Mesenchymal stem cell (in vitro differentiated cells and primary cell): ENCODE measurements around the gene CRISP3.

Experiments
- DNase-seq: peaks from one replicate; pipeline ENCODE4 v3.0.0-alpha.2; 2013
- H2AFZ ChIP-seq: one replicate; pipeline ENCODE4 v1.6.1; 2013; ENCODE audit warnings: low read depth, mild to moderate bottlenecking, control low read depth, inconsistent platforms, low read length, moderate library complexity
- H2AK5ac ChIP-seq: 2 replicates; pipeline ENCODE4 v1.6.1; 2013; ENCODE audit warnings: low read length, moderate library complexity, mild to moderate bottlenecking, inconsistent platforms; ENCODE audit not compliant: severe bottlenecking
- H2BK120ac ChIP-seq: one replicate; pipeline ENCODE4 v1.6.1; 2013; ENCODE audit warnings: low read depth, mild to moderate bottlenecking, inconsistent platforms, low read length, moderate library complexity
- H2BK12ac ChIP-seq, 2 experiments: one replicate each; pipeline ENCODE4 v1.6.1; 2013; ENCODE audit warnings: inconsistent platforms in 2 of 2, low read length in 2 of 2, mild to moderate bottlenecking in 2 of 2, moderate library complexity in 2 of 2, control low read depth in 1 of 2
- H2BK15ac ChIP-seq: one replicate; pipeline ENCODE4 v1.6.1; 2013; ENCODE audit warnings: mild to moderate bottlenecking, low read depth, inconsistent platforms; ENCODE audit not compliant: poor library complexity, severe bottlenecking
- H2BK5ac ChIP-seq: 2 replicates; pipeline ENCODE4 v1.6.1; 2013; ENCODE audit warnings: low read depth, mild to moderate bottlenecking, low read length, control low read depth, inconsistent platforms; ENCODE audit not compliant: poor library complexity, severe bottlenecking
- H3K14ac ChIP-seq, 2 experiments: one replicate each; pipeline ENCODE4 v1.6.1; 2013; ENCODE audit warnings: inconsistent platforms in 2 of 2, low read length in 2 of 2, control low read depth in 1 of 2, mild to moderate bottlenecking in 1 of 2, moderate library complexity in 1 of 2
- H3K18ac ChIP-seq, 2 experiments: one replicate each; pipeline ENCODE4 v1.6.1; 2013; ENCODE audit warnings: inconsistent platforms in 2 of 2, low read length in 2 of 2, control low read depth in 1 of 2, low read depth in 1 of 2, mild to moderate bottlenecking in 1 of 2
- H3K23ac ChIP-seq, 2 experiments: one replicate each; pipeline ENCODE4 v1.6.1; 2013; ENCODE audit warnings: inconsistent platforms in 2 of 2, low read length in 2 of 2, mild to moderate bottlenecking in 2 of 2, moderate library complexity in 2 of 2, control low read depth in 1 of 2
- H3K27ac ChIP-seq: 2 replicates; pipeline ENCODE4 v1.5.1; 2013; ENCODE audit warnings: mild to moderate bottlenecking, moderate library complexity, low read length, control low read depth, inconsistent platforms; ENCODE audit not compliant: poor library complexity, severe bottlenecking
- H3K27me3 ChIP-seq, 2 experiments: 2 replicates each; pipeline versions ENCODE4 v1.6.1 to v1.7.0; 2013; ENCODE audit warnings: low read length in 2 of 2, mild to moderate bottlenecking in 2 of 2, moderate library complexity in 2 of 2, control low read depth in 1 of 2, inconsistent platforms in 1 of 2; ENCODE audit not compliant: control insufficient read depth in 1 of 2, insufficient read depth in 1 of 2
- H3K36me3 ChIP-seq, 2 experiments: 2 replicates each; pipeline versions ENCODE4 v1.6.1 to v1.7.0; 2013; ENCODE audit warnings: low read length in 2 of 2, control low read depth in 1 of 2, inconsistent platforms in 1 of 2, low read depth in 1 of 2, mild to moderate bottlenecking in 1 of 2; ENCODE audit not compliant: insufficient read depth in 2 of 2, control insufficient read depth in 1 of 2
- H3K4ac ChIP-seq, 2 experiments: one replicate each; pipeline ENCODE4 v1.6.1; 2013; ENCODE audit warnings: inconsistent platforms in 2 of 2, low read length in 2 of 2, mild to moderate bottlenecking in 2 of 2, moderate library complexity in 2 of 2, control low read depth in 1 of 2, low read depth in 1 of 2
- H3K4me1 ChIP-seq: 2 replicates; pipeline ENCODE4 v1.6.1; 2013; ENCODE audit warnings: low read depth, low read length, control low read depth; ENCODE audit not compliant: control insufficient read depth, insufficient read depth
- H3K4me2 ChIP-seq: 2 replicates; pipeline ENCODE4 v1.6.1; 2013; ENCODE audit warnings: low read length, mild to moderate bottlenecking, inconsistent platforms; ENCODE audit not compliant: poor library complexity, severe bottlenecking
- H3K4me3 ChIP-seq, 2 experiments: 2 replicates each; pipeline versions ENCODE4 v1.5.1 to v1.7.0; 2013; ENCODE audit warnings: low read length in 2 of 2, mild to moderate bottlenecking in 2 of 2, control low read depth in 1 of 2, low read depth in 1 of 2; ENCODE audit not compliant: insufficient read depth in 1 of 2
- H3K79me1 ChIP-seq: replicated peaks from 2 replicates; pipeline ENCODE4 v1.6.1; 2013; ENCODE audit warnings: mild to moderate bottlenecking, control low read depth, low read length, inconsistent platforms; ENCODE audit not compliant: poor library complexity, severe bottlenecking
- H3K9ac ChIP-seq: 2 replicates; pipeline ENCODE4 v1.7.0; 2013; ENCODE audit warnings: mild to moderate bottlenecking, low read length, moderate library complexity
- H3K9me3 ChIP-seq: 2 replicates; pipeline ENCODE4 v1.7.0; 2013; ENCODE audit warnings: mild to moderate bottlenecking, low read length; ENCODE audit not compliant: control insufficient read depth
- H4K8ac ChIP-seq: one replicate; pipeline ENCODE4 v1.6.1; 2013; ENCODE audit warnings: inconsistent platforms, mild to moderate bottlenecking, low read length, moderate library complexity
- H4K91ac ChIP-seq: one replicate; pipeline ENCODE4 v1.6.1; 2013; ENCODE audit warnings: mild to moderate bottlenecking, low read length, inconsistent platforms
- WGBS: methylation state at CpG from one replicate; pipeline ENCODE4 v1.1.7; 2013; ENCODE audit warnings: mixed read lengths; 5-methylcytosine and 5-hydroxymethylcytosine counted together

CRISP3 gene

GRCh38 chr6:49739423-49739822, 4.8 kb downstream of the CRISP3 start:
- no peaks in the 10 kb centered on the region for H3K4me1 ChIP-seq
- no peak overlapping the region for H3K18ac ChIP-seq
- H3K9me3 ChIP-seq, result no peaks in the 10 kb centered on the region
- H3K79me1 ChIP-seq, result no peaks in the 10 kb centered on the region
- DNase-seq, result no peak
- H3K23ac ChIP-seq, result no peak overlapping the region
- no peak overlapping the region for H2BK5ac ChIP-seq
- no peak overlapping the region for H2AFZ ChIP-seq
- H2BK120ac ChIP-seq, result no peak overlapping the region
- H3K4me2 ChIP-seq, result no peak overlapping the region
- no peak overlapping the region for H4K8ac ChIP-seq
- H3K27me3 ChIP-seq, result no peaks in the 10 kb centered on the region
- H4K91ac ChIP-seq, result no peak overlapping the region
- H3K4me3 ChIP-seq, result no peak overlapping the region
- H2BK15ac ChIP-seq, result no peak overlapping the region
- no CpG with 5 or more reads among the region's 2 CpGs for WGBS
- H2BK12ac ChIP-seq, result no peak overlapping the region
- no peak overlapping the region for H3K27ac ChIP-seq
- H3K36me3 ChIP-seq, result no peaks in the 10 kb centered on the region
- H3K9ac ChIP-seq, result no peak overlapping the region
- H2AK5ac ChIP-seq, result no peak overlapping the region
- H3K4ac ChIP-seq, result no peak overlapping the region
- no peak overlapping the region for H3K14ac ChIP-seq

DNA sequence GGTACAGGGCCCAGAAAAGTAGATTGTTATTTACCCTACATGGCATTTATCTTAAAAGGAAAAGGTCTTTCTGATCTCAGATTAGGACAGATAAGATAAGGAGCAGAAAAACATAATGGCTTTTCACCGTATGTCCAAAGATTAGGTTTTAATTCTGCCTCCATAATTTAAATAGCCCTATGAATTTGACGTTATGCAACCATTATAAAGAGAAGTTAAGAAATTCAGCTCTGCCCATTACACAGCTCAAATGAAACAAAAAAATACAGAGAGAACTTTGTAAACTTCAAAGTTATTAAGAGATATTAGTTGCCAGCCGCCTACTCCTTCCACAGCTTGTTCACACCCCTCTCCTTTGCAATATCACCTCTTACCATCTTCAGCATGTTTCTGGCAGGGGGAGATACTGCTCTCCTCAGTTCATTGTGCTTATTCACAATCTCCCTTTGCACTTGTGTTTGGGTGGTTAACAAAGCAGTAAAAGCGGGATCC, 8.1 kb downstream of the CRISP3 start:
- Histone ChIP-seq H3K9ac (no peak overlapping the region), H3K4me1 (no peaks in the 10 kb centered on the region), H3K9me3 (no peaks in the 10 kb centered on the region), H4K91ac (no peak overlapping the region), H3K79me1 (no peaks in the 10 kb centered on the region), H2BK15ac (no peak overlapping the region), H3K27ac (no peak overlapping the region), H2AFZ (no peak overlapping the region), H3K4me2 (no peak overlapping the region), H2BK12ac (no peak overlapping the region), H4K8ac (no peak overlapping the region), H3K14ac (no peak overlapping the region), H2BK120ac (no peak overlapping the region), H3K4me3 (no peak overlapping the region), H3K23ac (no peak overlapping the region), H3K36me3 (no peaks in the 10 kb centered on the region), H3K4ac (no peak overlapping the region), H2BK5ac (no peak overlapping the region), H3K27me3 (no peaks in the 10 kb centered on the region), H2AK5ac (no peak overlapping the region), H3K18ac (no peak overlapping the region)
- DNase-seq, result no peak
- WGBS, result 80% methylated on average over 2 of the region's 4 CpGs

DNA sequence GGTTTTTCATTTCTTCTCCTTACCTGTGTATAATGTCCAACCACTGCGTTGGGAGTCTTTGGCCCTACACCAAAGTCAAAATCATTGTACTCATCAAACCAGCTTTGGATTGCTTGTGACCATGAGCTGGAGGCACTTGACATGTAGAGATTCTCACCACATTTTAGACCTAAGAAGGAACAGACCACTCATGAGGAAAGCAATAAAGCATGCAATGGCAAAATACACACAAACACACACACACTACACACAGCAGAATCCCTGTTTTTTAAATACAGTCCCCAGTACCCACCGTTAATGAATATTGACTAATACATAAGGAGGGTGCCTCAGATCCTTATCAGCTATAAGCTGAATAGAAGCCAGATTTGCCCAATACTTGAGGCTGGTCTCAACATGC, 10.5 kb downstream of the CRISP3 start:
- H3K9me3 ChIP-seq, result no peaks in the 10 kb centered on the region
- no peak overlapping the region for H4K8ac ChIP-seq
- H3K14ac ChIP-seq, result no peak overlapping the region
- H4K91ac ChIP-seq, result no peak overlapping the region
- no peaks in the 10 kb centered on the region for H3K79me1 ChIP-seq
- H3K23ac ChIP-seq, result no peak overlapping the region
- H2AK5ac ChIP-seq, result no peak overlapping the region
- H2AFZ ChIP-seq, result no peak overlapping the region
- no peak overlapping the region for H3K9ac ChIP-seq
- H2BK5ac ChIP-seq, result no peak overlapping the region
- no peaks in the 10 kb centered on the region for H3K4me1 ChIP-seq
- no peak overlapping the region for H3K4me3 ChIP-seq
- no peak overlapping the region for H3K18ac ChIP-seq
- H2BK15ac ChIP-seq, result no peak overlapping the region
- no peak overlapping the region for H3K27ac ChIP-seq
- H2BK120ac ChIP-seq, result no peak overlapping the region
- H2BK12ac ChIP-seq, result no peak overlapping the region
- H3K27me3 ChIP-seq, result no peaks in the 10 kb centered on the region
- WGBS, result 63% methylated on average over 2 of the region's 2 CpGs
- H3K36me3 ChIP-seq, result no peaks in the 10 kb centered on the region
- no peak for DNase-seq
- H3K4me2 ChIP-seq, result no peak overlapping the region
- no peak overlapping the region for H3K4ac ChIP-seq

DNA sequence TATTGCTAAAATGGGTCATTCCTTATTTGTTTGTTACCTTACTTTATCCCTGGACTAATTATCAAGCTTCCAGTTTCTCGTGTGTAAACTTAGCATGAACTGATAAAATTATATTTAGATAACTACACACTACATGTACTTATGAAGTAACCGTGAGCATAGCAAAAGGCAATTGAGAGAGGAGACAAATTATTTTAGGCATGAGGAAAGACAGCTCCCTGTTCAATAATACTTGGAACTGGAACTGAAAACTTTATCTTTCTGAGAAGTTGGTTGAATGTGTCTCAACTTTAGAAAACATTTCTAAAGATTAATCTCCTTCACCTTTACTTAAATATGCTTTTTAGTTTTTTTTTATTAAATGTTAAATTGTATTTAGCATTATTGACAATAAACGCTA, 11.4 kb downstream of the CRISP3 start:
- no peaks in the 10 kb centered on the region for H3K4me1 ChIP-seq
- H4K91ac ChIP-seq, result no peak overlapping the region
- no peak overlapping the region for H2BK5ac ChIP-seq
- no peak overlapping the region for H3K4me2 ChIP-seq
- no peak overlapping the region for H2BK15ac ChIP-seq
- H2BK120ac ChIP-seq, result no peak overlapping the region
- H2BK12ac ChIP-seq, result no peak overlapping the region
- no peak overlapping the region for H2AFZ ChIP-seq
- H4K8ac ChIP-seq, result no peak overlapping the region
- no peaks in the 10 kb centered on the region for H3K36me3 ChIP-seq
- H3K4me3 ChIP-seq, result no peak overlapping the region
- no peak overlapping the region for H3K27ac ChIP-seq
- H3K79me1 ChIP-seq, result no peaks in the 10 kb centered on the region
- no peak overlapping the region for H2AK5ac ChIP-seq
- no peak overlapping the region for H3K18ac ChIP-seq
- H3K23ac ChIP-seq, result no peak overlapping the region
- DNase-seq, result no peak
- no peak overlapping the region for H3K4ac ChIP-seq
- H3K14ac ChIP-seq, result no peak overlapping the region
- H3K9ac ChIP-seq, result no peak overlapping the region
- no peaks in the 10 kb centered on the region for H3K9me3 ChIP-seq
- WGBS, result no CpG with 5 or more reads among the region's 3 CpGs
- H3K27me3 ChIP-seq, result no peaks in the 10 kb centered on the region
